LHCN-M2 (cell line): ENCODE measurements around the gene STK40. TPM values are rescaled to one million over a fixed set of nuclear protein-coding genes. Genes with fewer than 3 reads are reported as not detected.

Experiments used
- DNase-seq: peaks from one replicate; pipeline ENCODE4 v3.0.0-alpha.2; 2012; ENCODE audit warnings: low read depth
- total RNA-seq: library from RNA; depleted of rRNA; stranded (reverse); fragments of >200 nt; gene quantifications from 2 replicates; pipeline ENCODE4 v1.2.3, GENCODE V29; 2014

Gene STK40
- total RNA-seq, 1 experiment from 2014 or later, result 16.2 TPM

DNA sequence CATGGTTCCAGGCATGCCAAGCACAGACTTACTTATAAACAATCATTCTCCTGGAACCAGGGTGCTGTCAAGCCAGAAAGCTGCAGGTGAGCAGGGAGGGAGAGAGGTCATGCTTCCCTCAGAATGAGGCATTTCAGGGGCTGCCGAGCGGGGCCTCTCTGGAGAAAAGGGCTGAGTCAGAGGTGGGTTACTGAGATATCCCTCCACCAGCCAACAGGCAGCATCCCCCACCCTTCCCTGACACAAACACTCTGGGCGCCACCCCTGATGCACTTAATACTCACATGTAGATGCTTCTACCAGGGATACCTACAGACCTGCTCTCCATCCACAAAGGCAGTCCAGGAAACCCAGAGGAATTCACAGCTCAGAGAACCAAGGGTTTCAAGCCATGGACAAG is 13.1 kb downstream of the STK40 start:
- DNase-seq, result peak; percentile 5

DNA sequence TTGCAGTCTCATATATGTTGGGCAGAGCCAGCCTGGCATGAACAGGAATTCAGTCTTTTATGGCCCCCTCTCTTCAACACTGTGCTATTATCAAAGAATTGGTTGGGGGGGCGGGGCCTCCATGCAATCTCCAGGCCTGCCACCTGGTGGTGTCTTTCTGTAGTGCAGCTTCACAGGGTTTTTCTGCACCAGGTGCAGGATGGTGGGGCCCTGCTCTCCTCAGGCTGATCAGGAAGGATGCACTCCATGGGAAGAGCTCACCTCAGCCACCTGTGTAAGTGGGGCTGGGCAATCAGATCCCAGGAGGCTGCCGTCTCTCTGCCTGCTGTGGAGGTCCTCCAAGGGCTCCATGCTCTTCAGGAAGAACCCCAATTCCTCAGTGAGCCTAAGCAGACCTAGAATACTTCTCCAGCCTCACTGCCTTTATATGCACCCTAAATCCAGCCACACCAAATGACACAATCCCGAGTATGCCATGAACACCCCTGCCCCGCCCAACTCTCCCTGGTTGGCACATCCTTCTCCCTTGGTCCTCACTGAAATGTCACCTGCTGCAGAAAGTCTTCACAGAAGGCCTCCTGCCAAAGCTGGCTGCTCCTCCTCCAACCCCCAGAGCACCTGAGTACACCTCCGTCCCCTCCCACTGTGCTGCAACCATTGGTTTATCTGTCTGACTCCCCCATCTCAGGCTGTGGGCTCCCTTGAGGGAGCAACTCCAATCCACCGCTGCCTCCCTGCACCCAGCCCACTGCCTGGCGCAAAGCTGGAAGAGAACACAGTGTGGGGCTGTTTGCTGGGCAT is 16.5 kb downstream of the STK40 start:
- peak; percentile 66 for DNase-seq

DNA sequence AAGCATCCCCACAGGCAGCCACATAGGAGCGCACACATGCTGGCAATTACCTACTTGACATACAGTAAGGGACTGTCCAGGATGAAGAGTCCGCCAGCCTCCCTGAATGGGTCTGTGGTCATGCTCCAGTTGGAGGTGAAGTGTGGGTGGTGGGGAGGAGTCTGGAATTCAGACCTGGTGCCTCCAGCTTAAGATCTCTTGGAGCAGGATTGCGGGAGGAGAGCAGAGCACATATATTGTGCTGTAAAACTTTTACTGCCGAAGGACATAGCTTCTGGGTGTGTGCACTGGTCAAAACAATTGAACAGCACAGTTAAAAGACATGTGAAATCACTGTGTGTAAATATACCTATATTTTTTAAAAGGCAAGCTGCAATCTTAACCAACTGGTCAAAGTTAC is 17.9 kb downstream of the STK40 start:
- no peak for DNase-seq

DNA sequence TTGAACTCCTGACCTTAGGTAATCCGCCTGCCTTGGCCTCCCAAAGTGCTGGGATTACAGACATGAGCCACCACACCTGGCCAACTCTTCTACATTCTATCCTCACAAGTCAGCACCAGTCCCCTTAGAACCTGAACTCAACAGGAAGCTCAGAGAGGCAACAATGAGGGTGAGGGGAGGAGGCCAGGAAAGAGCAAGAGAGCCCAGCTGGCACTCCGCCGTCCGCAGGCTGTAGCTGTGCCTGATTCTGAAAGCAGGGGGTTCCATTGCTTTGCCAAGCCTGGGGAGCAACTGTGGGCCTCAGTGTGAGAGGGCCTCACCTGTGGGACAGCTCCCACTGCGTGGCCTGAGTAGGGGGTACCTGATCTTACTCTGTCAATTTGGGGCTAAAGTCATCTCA is 18.7 kb downstream of the STK40 start:
- DNase-seq, result no peak

DNA sequence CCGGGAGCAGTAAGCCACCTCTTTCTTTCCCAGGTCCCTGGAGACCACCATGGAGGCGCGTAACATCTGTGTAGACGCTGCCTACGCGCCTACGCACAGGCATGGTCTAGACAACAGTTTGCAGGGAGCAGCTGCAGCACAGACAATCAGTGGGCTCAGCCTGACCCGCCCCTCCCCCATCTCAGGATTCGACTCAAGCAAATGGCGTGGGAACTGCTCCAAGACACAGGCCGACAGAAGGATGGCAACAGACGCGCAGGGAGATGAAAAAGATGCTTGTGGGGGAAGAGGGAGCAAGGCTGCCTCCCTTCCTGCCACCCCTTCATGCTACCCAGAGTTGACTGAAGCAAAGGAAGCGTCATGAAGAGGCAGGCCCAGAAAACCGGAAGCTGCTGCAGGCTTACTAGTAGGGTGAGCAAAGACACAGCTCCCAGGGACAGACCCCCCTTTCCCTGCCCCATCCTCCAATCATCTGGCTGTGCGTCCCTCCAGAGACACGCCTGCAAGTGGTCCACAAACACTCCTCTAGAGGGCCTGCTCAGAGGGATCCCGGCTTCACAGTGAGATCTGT is 19.5 kb downstream of the STK40 start:
- DNase-seq, result peak; percentile 88

DNA sequence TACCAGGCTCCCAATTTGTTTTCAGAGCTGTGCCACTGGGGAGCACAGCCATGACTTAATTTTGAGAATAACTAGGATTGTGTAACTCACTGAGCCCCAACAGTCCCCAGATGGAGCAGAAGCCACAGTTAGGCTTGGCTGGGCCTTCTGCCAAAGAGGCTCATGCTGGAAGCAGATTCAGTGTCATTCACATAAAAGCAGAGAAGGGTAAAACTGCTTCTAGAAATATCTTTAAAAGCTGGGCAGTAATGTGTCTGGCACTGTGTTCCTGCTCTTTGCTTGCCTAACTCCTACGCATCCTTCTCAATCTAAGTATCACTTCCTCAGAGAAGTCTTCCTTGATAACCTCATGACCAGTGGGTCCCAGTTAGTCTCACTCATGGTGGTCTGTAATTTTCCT is 20.3 kb downstream of the STK40 start:
- DNase-seq, result peak; percentile 85

DNA sequence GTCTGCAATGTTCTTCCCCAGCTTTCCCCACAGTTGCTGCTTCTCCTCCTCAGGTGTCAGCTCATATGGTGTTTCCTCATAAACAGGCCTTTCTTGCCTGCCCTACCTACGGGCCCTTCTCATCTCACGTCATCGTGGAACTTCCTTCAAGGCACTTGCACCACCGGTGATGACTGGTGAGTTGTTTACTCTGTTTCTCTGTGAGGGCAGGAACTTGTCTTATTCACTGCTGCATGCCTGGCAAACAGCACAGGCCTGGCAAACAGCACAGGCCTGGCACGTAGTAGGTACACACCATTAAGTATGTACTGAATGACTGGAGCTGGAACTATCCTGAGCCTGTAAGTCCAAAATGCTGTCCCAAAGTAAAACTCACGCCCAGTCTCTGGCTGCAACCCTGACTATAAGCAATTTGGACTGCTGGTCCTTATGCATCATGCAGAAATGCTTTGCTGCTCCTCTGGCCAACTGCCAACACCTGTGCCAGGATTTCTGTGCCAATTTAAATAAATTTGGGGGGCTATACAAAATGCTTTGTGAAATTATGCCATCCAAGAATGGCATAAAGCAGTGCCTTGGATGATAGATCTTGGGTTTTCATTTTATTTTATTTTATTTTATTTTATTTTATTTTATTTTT is 25.7 kb downstream of the STK40 start:
- DNase-seq, result peak; percentile 24

DNA sequence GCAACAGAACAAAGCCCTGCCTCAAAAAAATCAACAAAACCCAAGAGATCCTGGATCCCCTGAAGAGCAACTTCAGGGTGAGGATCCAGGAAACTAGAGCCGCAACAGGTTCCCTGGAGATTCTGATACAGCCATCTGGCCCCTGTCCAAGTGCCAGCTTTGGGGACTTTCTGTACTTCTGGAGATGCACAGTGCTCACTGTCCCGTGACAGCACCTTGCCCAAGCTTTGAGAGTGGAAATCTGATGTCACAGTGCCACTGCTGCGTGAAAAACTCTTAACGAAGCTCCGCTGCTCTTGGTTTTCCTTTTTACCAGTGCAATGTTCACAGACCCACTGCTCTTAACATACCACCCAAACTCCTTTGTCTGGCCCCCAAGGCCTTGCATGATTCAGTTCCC is 26.3 kb downstream of the STK40 start:
- DNase-seq, result no peak

DNA sequence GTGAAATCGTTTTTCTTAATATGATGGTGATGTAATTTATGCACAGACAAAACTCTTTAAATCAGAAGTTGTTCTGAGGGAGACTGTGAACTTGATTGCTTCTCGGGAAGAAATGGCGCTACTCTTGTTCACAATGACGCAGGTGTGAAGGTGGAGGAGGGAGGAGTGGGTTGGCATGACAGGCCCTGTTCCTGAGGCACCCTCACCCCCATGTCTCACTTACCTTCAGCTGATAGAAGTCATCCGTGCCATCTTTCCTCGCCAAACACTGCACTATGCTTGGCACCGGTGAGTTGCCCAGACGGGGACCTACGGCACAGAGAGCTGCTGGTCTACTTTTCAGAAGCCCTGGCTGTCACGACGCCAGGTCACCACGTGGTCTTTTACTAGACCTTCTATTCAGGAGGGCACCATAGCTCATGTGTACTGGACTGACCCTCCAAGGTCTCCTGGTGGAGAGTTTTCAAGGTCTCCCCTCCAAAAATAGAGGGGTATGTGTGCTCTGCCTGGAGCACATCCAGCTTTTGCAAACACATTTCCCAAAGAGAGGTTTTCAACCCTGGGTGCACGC is 27.1 kb downstream of the STK40 start:
- DNase-seq, result no peak

DNA sequence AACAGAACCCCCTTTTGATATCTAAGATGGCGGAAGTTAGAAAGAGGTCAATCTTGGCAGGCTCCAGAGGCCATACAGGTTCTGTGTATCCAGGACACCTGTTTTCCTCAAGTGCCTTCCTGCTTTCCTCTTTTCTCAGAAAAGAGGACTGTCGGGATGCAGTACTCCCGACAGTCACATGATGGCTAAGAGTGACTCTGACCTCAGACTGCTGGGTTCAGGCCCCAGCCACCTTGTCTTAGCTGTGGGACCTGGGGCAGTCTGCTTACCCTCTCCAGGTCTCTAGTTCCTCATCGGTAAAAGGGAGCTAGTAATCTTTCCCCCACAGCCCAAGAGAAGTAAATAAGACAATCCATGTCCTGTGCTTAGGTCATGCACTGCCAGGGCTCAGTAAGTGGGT is 29.9 kb downstream of the STK40 start:
- DNase-seq, result no peak

DNA sequence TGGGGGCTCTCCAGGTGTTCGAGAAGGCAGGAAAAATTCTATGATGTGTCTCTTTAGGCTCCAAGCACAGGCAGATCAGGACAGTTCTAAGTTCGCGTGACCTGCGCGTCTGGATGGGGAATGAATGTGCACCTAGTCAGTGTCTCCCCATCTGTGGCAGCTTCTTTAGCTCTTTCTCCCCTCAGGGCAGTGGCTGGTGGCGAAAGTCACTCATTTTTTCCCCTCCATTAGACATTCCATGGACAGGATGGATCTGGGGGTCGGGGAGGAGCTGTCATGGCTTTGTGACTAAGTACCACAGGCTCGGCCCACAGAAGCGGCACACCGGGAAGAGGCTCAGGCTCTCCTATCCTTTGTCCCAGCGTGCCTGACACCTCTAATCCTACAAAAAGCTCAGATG is 31.2 kb downstream of the STK40 start:
- DNase-seq, result no peak

DNA sequence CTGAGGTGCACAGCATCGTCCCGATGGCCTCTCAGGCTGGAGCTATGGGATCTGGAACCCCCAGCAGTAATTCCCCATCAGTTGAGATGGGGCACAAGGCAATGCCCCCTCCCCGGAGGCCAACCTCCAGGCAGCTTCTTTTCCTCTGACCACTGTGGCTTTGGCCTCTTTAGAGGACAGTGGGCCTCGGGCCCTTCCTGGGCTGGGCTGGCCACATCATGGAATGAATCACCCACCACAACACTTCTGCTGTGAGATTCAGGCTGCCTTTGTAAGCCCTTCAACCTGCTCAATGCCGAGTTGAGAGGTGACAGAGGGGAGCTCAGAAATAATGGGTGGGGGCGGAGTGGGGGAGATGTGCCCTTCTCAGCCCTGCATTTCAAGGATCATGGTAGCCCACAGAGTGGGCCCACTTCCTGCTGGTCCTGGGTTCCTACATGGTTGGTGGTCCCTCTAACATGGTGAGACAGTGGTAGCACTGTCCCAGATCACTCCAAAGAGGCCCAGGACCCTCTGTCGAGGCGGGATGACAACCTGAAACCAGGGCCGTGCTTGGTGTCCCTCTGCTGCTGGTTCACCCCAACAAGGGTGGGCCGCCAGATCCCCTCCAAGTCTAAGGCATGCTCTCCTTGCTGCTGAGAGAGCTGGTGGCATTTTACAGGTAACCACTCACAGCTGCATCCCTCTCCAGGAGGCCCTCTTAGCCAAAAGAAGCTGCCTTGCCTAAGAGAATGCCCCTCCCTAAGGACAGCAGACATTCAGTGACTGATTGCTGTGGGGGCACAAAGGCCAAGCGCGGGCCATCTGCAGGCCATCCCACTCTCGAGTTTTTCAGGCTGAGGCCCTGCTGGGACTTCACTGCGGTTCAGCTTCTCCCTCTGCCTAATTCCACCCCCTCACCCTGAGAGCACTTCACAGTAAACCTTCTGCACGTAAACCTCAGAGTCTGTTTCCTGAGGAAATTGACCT is 32.5 kb downstream of the STK40 start:
- DNase-seq, result peak; percentile 83

DNA sequence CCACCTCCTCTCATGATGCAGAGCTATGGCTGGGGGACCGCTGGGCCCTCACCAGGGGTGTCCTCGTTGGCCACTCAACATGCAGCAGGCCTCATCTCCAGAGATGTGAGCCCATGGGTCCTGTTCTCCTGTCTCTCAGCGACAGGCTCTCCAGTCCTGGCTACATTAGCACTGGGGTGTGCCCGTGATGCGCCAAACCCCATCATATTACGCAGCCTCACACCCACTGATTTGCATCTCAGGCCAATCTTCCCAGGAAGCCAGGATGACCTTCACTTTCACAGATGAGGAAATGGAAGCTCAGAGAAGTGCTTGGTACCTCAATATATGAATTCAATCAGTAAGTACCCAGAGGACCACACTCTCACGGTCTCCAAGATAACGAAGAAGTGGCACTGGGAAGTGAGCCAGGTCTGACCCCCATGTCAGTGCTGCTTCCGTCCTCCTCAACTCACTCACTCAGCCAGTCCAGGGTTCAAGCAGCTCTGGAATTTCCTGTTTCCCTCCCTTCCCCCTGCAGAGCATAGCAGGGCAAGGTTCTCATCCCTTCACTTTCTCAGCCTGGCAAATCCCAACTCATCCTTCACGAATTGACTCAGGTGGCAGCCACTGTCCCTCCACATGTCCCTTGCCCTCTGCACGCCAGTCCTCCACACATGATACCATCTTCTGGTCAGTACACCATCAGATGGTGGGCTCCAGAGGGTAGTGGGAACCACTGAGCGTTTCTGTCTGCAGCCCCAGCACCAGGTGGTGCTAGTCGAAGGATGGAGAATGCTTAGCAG is 33.4 kb downstream of the STK40 start:
- DNase-seq, result peak; percentile 45

DNA sequence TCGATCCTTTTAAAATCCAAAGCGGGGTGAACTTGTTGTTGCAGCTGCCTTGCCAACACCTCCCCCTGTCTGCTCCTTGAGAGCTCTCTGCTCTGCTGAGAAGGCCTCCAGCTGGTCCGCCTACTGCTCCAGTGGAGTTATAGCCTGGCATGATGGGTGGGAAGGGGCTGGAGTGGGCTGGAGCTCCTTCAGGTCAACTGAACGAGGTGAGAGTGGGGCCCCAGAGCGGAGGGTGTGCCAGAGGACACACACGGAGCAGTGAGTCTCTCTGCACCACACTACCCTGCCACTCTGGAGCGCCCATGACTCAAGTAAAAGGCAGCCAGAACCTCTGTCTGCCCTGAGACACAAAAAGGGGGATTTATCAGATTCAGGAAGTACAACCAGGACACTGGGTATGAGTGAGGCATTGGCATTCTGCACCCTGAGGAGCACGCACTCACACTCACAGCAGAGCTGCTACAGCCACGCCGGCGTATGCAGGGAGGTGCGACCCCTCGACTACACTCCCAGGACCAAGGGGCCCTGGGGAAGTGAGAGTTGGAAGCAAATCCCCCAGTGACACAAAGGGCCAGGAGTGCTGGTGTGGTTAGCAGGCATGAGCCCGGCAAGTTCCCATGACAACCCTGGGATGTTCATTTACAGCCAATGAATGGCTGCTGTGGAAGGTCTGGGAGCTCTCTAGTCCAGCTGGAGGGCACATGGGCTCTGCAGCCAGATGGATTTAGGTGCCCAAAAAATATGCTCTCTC is 34.3 kb downstream of the STK40 start:
- peak; percentile 97 for DNase-seq

DNA sequence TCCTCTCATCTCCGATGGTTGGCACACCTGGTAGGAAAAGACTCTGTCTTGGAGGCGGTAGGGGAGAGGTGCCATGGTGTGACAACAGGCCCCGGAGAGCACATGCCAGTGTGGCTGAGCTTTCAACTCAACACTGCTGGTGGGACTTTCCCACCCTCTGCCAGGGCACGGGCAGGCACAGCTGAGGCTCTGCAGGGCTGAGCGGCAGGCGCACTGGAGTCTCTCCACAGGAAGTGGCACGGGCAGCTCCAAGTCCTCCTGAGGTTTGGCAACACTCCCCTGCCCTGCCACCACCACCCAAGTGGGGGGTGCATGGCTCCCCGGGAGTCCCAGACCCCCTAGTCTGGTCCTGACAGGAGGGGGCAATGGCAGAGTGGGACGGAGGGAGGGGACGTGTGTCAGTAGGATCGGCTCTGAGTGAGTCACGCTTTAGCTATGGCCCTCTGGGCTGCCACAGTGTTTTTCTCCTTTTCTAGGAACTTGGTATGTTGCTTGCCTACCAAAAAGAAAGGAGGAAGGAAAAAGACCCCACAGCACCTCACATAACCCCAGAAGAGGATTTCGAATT is 35.0 kb downstream of the STK40 start:
- DNase-seq, result peak; percentile 87

DNA sequence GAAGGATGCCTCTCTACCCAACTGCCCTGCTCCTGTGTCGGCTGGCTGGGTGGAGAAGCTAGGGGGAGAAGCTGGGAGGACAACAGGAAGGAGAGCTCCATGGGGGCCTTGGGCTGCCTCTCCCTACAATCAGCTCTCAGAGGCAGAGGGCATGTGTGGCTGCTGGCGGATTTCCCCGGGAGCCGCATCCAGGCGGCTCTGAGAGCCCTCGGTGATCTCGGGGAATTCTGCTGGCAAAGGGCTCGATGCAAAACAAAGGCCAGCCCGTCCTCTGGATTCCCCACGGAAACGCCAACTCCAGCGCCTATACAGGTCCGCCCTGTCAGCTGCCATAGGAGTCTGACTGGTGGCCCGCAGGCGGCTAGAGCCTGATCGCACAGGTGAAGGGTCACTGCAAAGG is 35.9 kb downstream of the STK40 start:
- DNase-seq, result peak; percentile 17

DNA sequence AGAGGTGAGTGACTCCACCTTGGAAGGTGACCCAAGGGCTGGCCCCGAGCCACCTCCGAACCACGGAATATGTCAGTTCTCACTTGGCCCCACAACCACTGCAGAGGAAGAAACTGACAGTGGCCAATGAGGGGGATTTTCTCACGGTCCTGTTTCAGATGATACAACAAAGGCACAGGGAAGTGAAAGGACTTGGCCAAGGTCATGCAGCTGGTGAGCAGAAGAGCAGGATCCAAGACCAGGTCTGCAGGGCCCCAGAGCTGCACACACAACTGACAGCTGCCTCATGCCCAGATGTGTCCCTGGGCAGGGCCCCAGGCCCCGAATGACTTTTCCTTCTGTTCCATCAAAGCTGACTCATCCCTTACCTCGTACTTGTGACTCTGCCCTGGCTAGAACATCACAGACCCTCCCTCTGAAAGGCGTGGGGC is 36.5 kb downstream of the STK40 start:
- peak; percentile 85 for DNase-seq

DNA sequence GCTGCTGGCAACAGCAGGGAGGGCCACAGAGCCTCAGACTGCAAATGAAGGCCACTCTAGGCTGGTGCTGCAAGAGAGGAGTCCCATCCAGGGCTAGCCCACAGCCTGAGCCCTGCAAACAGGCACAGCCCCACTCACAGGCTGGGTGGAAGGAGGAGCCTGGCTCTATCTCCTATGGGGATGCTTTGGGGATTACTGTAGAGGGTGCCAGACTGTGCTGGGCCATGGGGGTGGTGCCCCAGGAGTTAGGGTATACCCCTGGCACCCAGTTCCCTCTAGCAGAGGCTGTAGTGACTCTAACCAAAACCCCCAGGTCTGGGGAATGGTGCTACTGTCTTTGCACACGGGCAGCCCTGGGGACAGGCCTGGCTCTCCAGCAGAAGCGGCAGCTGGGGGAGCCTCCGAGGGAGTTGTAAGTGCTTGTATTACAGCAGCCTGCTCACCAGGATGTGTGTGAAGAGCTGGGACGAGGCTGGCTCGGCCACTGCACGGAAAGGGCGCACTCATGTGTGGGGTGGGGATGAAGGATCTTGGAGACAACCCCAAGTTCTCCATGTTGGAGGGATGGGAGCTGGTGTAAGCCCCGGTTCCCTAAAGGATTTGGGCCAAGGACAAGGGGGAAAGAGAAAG is 38.9 kb downstream of the STK40 start:
- no peak for DNase-seq

DNA sequence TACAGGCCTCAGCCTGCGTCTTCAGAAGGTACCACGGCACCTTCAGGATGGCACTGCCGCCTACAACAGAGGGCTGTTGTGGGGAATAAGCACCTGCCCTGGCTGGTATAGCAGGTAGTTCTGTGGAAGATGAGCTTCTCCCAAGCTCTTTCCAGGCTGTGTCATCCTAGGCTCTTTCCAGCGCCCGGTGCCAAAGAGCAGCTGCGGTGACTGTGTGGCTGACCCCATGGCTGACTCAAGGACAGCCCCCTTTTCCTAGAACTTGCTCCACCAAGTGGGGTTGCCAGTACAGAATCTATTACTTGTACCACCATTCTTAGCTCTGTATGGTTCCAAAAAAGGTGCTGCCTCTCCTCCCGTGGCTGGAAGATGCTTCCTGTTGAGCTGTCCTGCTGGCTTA is 40.4 kb downstream of the STK40 start:
- DNase-seq, result no peak
